HG03095 (cell line): ENCODE measurements around the gene KHSRP.

ENCODE experiments used
- ATAC-seq: cut with Tn5 transposase; IDR thresholded peaks from one replicate; pipeline ENCODE4 v1.9.1; 2021; ENCODE audit warnings: moderate library complexity; ENCODE audit not compliant: unreplicated experiment

The KHSRP gene

DNA sequence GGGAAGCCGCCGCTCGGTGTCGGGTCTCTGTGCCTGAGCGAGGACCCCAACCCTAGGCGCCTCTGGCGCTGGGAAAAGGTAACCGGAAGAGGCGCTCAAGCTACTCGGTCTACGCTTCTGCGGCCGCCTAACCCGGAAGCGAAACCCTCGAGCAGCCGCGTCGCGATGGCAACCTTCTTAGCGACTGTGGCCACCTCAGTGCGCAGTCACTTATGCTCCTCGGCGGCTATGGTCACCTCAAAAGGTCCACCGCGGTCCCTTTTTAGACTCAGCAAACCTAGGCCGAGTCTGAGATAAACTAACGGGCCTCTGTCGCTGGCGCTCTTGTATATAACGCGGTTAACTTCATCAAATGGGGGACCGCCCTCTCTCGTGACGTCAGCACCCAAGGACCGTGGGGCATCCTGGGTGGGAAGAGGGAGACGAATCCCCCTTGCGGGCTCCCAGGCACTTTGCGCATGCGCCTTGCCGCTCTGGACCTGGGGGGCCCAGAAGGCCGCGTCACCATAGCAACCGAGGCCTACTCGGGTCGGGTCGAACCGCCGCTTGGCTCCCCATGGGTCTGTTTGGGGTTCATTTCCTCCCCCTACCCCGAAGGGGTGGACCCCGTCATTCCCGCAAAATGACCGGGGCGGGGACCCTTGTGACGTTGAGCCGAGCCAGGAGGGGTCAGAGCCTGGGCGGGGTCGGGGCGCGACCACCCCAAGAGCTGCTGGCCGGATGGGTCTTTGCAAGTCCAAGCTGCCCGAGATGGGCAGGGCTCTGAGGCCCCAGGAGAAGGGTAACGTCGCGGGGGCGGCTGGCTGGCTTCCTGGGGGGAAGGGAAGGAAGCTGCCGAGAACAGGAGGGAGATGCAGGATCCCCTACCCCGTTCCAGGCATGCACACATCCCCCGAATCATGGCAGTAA lies 31.3 kb downstream of the KHSRP start, which contains the start of gene GTF2F1:
Gene GTF2F1, minus strand, starts transcription at position 91 of the 909 bp plus-strand sequence. CDS start 169 bp downstream, outside the sequence.
- ATAC-seq, result peak; percentile 73

DNA sequence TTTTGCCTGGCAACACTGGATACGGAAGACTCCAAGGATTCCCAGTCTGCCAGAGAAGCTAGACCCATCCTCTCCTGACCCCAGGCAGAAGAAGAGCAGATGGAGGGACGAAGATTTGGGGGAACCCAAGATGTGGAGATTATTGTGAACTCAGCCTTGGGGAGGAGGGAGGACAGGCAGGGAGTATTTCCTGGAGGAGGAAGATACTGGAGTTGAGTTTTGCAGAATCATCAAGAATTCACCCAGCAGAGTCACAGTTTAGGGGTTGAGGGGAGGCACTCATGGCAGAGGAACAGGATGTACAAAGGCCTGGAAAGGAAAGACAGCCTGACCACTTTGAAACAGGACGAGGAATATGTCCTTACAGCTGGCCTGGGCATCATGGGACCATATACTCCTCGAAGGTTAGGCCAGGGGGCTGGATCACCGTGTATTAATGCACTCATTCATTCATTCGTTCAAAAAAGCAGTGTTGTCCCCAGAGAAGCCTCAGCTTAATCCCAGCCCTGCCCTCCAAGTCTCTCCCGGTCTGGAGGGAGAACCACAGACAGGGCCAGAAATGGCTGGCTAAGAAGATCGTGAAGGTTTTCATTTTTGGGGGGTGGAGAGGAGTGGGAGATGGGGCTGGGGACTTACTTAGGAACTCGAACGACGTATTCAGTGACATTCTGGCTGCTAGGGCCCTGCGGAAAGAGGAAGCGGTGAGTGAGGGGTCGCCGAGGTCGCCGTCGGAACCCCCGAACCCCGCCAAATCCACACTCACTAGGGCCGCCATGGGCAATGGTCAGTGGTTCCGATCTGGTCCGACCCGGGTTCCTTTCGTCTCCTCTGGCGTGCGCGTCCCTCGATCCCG lies 32.2 kb downstream of the KHSRP start:
- no peak for ATAC-seq

DNA sequence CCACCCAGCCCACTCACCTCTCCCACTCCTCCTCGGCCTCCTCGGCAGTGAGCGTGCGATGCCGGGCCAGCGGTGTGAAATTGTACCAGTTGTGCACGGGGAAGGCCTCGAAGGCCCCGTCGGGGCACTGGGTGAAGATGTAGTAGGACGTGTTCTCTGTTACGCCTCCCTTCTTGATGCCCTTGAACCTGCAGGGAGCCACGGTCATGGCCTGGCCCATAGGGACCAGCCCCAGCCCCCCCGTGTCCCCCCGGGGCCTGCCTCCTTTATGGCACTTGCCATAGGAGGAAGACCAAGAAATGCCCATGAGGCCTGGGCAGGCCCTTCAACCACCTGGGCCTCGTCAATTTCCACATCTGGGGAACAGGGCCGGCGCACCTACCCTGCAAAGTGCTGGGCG lies 37.2 kb downstream of the KHSRP start:
- no peak for ATAC-seq

DNA sequence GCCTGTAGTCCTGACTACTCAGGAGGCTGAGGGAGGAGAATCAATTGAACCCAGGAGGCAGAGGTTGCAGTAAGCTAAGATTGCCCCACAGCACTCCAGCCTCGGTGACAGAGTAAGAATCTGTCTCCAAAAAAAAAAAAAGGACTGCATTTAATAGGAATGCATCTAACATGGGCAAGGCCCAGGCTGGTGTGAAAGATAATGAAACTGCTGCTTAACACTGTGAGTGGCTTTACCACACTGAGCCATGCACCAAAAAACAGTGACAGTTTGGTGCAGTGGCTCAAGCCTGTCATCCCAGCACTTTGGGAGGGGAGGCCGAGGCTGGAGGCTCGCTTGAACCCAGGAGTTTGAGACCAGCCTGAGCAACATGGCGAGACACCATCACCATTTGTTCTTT lies 40.2 kb downstream of the KHSRP start:
- no peak for ATAC-seq

DNA sequence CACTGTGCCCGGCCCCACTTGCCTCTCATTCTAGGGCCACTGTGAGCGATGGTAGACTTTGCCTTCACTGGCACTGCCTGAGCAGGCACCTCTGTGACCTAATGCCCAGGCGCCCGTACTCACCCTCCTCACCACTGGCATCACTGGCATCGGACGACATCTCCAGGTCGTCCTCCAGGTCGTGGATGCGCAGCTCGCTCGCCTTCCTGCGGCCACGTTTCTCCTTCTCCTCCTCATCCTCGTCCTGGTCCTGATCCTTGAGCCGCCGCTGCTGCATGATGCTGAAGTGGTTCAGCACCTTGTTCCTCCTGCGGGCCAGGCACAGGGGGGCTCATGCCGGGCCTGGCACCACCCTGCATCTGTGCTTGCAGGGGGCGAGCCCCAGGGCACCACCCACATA lies 41.4 kb downstream of the KHSRP start:
- no peak for ATAC-seq

DNA sequence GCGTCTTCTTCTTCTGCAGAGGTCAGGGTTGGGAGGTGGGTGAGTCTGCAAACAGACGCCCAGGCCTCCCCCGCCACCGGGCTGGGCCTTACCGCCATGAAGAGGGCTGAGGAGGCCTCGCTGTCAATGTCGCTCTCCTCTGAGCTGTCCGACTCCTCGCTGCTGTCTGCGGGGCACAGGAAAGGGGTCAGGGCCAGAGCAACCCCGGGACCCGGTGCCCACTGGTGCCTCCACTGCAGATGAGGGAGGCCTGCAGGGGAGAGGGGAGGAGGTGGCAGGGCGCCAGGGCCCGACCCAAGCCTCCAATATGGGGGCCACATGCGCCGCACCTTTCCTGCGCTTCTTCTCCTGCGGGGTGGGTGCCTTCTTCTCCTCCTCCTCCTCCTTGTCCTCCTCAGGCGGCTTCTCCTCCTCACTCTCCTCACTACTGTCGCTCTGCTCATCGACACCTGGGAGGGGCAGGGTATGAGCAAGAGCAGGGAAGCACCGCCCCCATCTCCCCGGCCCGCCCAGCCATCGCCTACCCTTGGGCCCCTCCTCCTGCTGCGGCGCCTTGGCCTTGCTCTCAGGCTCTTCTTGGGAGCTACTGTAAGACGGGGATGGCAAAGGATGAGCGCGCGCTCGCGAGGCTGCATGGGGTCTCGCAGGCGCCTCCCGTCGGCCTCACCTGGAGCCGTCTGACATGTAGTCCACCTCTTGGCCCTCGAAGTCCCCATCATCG lies 43.4 kb downstream of the KHSRP start:
- no peak for ATAC-seq

DNA sequence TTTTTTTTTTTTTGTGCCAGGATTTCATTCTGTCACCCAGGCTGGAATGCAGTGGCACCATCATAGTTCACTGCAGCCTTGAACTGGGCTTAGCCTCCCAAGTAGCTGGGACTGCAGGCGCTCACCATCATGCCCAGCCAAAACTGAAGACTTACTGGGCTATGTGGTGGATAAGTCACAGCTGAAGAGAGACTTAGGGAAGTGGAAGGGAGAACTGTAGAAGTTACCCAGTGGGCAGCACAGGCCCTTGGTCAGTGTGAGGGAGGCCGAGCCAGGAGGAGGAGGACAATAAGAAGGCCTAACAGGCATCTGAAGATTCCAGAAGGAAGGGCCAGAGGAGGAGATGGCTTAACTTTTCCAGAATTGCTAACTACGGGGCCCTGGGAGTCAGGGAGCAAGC lies 44.9 kb downstream of the KHSRP start:
- no peak for ATAC-seq

DNA sequence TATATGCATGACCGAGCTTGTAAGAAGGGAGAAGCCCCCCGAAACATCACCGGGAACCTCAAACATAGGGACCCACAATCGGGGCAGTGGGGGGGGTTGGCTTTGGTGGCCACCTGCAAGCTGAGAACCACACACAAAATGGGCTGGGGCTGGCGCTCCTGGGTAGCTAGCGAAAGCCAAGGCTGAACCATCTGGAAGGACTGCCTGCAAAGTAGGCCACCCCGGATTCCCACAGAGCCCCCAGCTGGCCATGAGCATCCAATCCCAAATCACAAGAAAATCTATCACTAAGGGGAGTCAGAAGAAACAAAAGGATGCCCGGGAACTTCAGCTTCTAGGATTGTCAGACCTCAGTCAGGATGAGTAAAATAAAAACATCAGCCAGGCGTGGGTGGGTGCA lies 46.1 kb downstream of the KHSRP start:
- no peak for ATAC-seq

DNA sequence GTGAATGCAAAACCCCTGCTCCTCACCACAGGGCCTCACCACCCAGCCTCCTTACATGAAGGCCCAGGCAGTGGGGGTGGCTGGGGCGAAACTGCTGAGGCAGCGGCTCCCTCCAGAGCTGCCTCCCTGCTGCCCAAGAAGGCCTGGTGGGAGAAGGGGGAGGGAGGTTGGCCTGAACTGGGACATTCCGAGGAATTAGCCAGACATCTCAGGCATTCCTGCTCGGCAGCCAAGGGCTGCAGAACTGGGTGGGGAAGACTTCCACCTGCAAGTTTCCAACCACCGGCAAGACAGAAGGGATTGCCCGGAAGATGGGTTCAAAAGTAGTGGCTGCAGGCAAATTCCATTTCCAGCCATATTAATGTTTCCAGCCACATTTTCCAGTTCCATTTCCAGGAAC lies 46.6 kb downstream of the KHSRP start:
- no peak for ATAC-seq

DNA sequence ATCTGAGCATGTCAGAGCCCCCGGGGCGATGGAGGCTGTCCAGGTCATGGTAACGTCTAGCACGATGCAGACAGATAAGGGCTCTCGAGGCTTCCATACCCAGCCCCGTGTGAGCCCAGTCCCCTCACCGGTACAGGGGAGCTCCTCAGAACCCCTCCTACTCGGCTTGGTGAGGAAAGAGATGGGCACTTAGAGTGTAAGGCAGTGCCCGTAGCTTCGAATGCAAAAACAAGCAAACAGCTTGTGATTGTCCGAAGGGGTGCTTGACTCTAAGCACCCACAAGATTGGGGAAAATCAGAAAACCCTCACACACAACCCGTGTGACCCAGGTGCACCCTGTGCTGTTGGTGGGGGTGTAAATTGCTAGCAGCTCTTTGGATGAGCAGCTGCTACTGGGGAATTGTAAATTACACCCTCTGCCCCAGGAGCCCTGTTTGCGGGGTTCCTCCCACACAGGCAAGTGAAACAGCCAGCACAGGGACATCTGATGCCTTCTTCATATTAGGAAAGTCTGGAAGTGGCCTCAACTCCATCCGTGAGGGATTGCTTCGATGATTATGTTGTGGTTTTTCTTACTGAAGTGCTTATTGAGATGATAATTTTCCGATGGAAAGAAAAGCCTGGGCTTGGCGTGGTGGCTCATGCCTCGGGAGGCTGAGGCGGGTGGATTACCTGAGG lies 48.0 kb downstream of the KHSRP start:
- no peak for ATAC-seq

DNA sequence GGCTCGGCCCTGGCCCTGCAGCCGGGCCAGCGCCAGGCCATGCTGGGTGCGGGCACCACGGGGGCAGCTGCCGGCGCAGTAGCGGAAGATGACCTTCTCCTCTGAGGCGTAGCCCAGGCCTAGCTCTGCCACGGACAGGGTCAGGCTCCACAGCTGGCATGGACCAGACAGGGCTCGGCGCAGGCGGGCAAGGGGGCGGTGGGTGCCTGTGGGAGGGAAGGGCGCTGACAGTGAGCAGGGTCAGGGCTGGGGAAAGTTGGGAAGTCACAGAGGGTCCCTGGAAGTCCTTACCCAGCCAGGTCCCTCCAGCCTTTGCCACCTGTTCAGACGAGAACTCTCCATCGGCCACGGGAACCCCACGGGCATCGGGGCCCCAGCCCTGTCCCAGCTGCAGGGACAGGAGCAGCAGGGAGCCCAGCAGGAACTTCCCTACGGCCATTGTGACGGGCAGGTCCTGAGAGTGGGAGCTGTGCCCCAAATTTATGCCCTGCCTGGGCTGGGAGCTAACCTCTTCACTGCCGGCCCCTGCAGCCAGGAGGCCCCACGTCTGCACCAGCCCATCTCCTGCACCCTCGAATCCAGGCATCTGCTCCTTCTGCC lies 49.1 kb downstream of the KHSRP start, which contains the start of gene PSPN:
Gene PSPN, minus strand, starts transcription at position 523 of the 600 bp plus-strand sequence. Its CDS starts 84 bp downstream, at position 439.
- no peak for ATAC-seq

DNA sequence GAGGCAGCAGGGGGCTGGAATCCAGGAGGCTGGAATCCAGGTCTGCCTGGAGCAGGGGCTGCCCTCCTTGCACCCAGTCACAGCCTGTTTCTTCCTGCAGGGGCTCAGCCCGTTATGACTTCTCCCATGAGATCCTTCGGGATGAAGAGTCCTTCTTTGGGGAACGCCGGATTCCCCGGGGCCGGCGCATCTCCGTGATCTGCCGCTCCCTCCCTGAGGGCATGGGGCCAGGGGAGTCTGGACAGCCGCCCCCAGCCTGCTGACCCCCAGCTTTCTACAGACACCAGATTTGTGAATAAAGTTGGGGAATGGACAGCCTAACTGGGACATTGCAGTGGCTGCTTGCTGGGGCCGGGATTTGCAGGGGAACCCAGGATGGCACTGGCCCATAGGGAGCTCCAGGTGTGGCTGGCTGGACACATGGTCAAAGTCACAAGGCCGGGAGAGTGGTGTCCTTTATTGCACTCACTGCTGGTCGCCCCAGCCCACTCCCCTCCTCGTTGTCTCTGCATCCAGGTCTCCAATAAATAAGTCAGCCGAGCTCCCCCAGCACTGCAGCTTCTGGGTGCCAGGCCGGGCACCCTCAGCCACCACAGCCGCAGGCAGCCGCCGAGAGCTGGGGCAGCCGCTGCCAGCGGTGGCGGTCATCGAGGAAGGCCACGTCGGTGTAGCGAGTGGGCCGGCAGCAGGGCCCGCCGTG lies 49.8 kb downstream of the KHSRP start:
- ATAC-seq, result no peak

DNA sequence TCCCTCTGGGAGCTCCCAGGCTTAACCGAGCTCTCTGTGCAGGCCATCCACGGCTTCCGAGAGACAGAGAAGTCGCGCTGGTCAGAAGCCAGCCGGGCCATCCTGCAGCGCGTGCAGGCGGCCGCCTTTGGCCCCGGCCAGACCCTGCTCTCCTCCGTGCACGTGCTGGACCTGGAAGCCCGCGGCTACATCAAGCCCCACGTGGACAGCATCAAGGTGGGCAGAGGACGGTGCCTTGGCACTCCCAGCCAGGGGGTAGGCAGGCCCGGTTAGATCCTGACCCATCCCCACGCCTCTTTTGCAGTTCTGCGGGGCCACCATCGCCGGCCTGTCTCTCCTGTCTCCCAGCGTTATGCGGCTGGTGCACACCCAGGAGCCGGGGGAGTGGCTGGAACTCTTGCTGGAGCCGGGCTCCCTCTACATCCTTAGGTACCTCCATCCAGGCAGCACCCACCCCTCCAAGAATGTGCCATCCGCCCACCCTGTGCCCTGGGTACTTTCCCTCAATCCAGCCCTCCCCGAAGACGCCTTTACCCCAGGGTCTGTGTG lies 50.4 kb downstream of the KHSRP start:
- no peak for ATAC-seq

DNA sequence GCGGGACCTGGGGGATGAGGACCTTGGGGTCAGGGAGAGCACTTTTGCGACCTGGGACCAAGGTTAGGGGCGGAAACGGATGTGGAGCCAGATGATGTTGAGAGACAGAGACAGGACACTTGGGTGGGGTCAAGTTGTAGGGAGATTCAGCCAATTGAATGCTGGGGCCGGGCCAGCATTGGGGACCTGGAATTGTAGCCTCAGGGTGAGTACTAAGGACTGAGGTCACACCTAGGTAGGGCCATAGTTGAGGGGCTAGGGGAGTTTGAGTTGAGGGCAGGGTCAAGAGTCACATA lies 50.9 kb downstream of the KHSRP start:
- no peak for ATAC-seq

DNA sequence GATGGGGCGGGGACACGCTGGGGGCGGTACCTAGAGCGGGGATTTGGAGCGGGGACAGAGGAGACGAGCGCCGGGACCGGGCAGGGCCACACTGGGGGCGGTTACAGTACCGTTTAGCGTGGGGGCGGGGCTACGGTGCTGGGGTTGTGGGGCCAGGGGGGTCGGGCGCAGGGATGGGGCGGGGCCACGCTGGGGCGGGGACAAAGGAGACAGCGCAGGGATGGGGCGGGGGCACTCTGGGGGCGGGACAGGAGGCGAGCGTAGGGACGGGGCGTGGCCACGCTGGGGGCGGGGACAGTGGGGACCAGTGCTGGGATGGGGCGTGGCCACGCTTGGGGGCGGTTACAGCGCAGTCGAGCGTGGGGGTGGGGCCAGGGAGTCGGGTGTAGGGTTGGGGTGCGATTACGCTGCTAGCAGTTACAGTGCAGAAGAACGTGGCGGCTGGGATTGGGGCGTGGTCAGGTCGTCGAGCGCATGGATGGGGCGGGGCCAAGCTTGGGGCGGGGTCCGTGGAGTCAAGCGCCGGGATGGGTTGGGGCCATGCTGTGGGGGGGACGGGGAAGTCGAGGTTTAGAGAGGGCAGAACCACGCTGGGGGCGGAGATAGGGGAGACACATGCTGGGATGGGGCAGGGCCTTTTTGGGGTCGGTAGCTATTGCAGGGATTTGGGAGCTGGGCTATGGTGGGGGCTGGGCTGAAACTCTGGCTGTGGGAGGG lies 51.4 kb downstream of the KHSRP start:
- peak; percentile 52 for ATAC-seq

DNA sequence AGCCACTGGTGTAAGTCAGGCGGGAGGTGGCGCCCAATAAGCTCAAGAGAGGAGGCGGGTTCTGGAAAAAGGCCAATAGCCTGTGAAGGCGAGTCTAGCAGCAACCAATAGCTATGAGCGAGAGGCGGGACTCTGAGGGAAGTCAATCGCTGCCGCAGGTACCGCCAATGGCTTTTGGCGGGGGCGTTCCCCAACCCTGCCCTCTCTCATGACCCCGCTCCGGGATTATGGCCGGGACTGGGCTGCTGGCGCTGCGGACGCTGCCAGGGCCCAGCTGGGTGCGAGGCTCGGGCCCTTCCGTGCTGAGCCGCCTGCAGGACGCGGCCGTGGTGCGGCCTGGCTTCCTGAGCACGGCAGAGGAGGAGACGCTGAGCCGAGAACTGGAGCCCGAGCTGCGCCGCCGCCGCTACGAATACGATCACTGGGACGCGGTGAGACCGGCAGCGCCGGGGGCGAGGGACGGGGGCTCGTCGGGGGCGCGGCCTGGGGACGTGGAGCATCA lies 52.0 kb downstream of the KHSRP start, which contains the start of gene ALKBH7:
Gene ALKBH7, plus strand, starts transcription at position 201 of the 502 bp plus-strand sequence. Its CDS starts 27 bp downstream, at position 228.
- ATAC-seq, result peak; percentile 65

DNA sequence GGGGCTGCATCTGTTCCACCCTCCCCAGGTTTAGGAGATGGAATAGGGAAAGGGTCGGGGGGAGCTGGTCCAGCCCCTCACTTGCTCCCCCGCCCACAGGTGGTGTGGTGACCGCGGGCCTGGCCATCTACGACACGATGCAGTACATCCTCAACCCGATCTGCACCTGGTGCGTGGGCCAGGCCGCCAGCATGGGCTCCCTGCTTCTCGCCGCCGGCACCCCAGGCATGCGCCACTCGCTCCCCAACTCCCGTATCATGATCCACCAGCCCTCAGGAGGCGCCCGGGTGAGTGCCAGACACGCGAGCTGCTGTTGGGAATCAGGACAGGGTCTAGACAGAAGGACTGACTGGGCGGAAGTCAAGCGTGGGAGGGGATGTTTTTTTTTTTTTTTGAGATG lies 60.3 kb downstream of the KHSRP start:
- no peak for ATAC-seq
